CD4-positive, alpha-beta memory T cell (primary cell): ENCODE results near the gene DAGLA. TPM values are rescaled to one million over a fixed set of nuclear protein-coding genes. Genes with fewer than 3 reads are reported as not detected.

Source experiments
- CTCF ChIA-PET: fragments of 350-600 bp; sonication (Branson Sonifier 250); formaldehyde crosslinking; loops from one replicate; lab custom pipeline; 2021; ENCODE audit warnings: inconsistent platforms; ENCODE audit not compliant: partially characterized antibody; lab: Charles Lee
- POLR2A ChIA-PET: fragments of 350-600 bp; sonication (Branson Sonifier 250); formaldehyde crosslinking; loops from one replicate; lab custom pipeline; 2021; ENCODE audit not compliant: partially characterized antibody; lab: Charles Lee
- DNase-seq, 5 donors: peaks; one replicate each; pipeline versions ENCODE4 v3.0.0 to v3.0.0-alpha.2; 2020 to 2022; ENCODE audit warnings: mixed read lengths in 1 of 5
- H3K27ac ChIP-seq: one replicate; pipeline ENCODE4 v1.7.0; 2013; ENCODE audit warnings: low read depth, low read length
- H3K27me3 ChIP-seq: 2 replicates; pipeline ENCODE4 v1.7.0; 2013; ENCODE audit warnings: mild to moderate bottlenecking, low read length, moderate library complexity; ENCODE audit not compliant: insufficient read depth
- H3K36me3 ChIP-seq: 2 replicates; pipeline ENCODE4 v1.7.0; 2013; ENCODE audit warnings: mild to moderate bottlenecking, low read length, moderate library complexity; ENCODE audit not compliant: insufficient read depth
- H3K4me1 ChIP-seq: 2 replicates; pipeline ENCODE4 v1.7.0; 2013; ENCODE audit warnings: mild to moderate bottlenecking, low read length, moderate library complexity; ENCODE audit not compliant: insufficient read depth
- H3K4me3 ChIP-seq, 2 donors: one replicate each; pipeline ENCODE4 v1.7.0; 2013; ENCODE audit warnings: low read length in 2 of 2, mild to moderate bottlenecking in 1 of 2
- H3K9me3 ChIP-seq, 2 donors: one replicate each; pipeline ENCODE4 v1.7.0; 2013; ENCODE audit warnings: low read length in 2 of 2, control low read depth in 1 of 2; ENCODE audit not compliant: control insufficient read depth in 1 of 2
- H3K27ac Mint-ChIP-seq, 7 donors: one replicate each; pipeline ENCODE4 v1.8.0; 2020 to 2021; ENCODE audit warnings: mixed read lengths in 7 of 7, mild to moderate bottlenecking in 6 of 7, inconsistent platforms in 3 of 7, moderate library complexity in 3 of 7
- H3K27me3 Mint-ChIP-seq, 2 donors: one replicate each; pipeline ENCODE4 v1.8.0; 2020 to 2021; ENCODE audit warnings: mixed read lengths in 2 of 2
- H3K36me3 Mint-ChIP-seq, 2 donors: one replicate each; pipeline ENCODE4 v1.8.0; 2020 to 2021; ENCODE audit warnings: mixed read lengths in 2 of 2, inconsistent platforms in 1 of 2, mild to moderate bottlenecking in 1 of 2
- H3K4me1 Mint-ChIP-seq, 4 donors: one replicate each; pipeline ENCODE4 v1.8.0; 2020 to 2021; ENCODE audit warnings: mixed read lengths in 4 of 4, mild to moderate bottlenecking in 1 of 4
- H3K4me3 Mint-ChIP-seq, 8 donors: one replicate each; pipeline ENCODE4 v1.8.0; 2020 to 2021; ENCODE audit warnings: mixed read lengths in 8 of 8, mild to moderate bottlenecking in 7 of 8, moderate library complexity in 6 of 8, inconsistent platforms in 3 of 8
- H3K9me3 Mint-ChIP-seq, 8 donors: one replicate each; pipeline ENCODE4 v1.8.0; 2020 to 2021; ENCODE audit warnings: mixed read lengths in 8 of 8, mild to moderate bottlenecking in 5 of 8, inconsistent platforms in 3 of 8, moderate library complexity in 1 of 8
- intact Hi-C: fragments of 100-400 bp; cut with micrococcal nuclease; formaldehyde crosslinking; loops from one replicate; pipeline ENCODE4 v1.15.1; 2023
- polyA plus RNA-seq, 2 donors: library from polyadenylated mRNA; unstranded; fragments of 300-500 nt; fragmentation: Illumina TruSeq; gene quantifications; one replicate each; pipeline ENCODE4 v1.2.3, GENCODE V29; 2021
- total RNA-seq, 2 experiments: library from RNA; stranded (reverse); gene quantifications; one replicate each; pipeline ENCODE4 v1.2.3, GENCODE V29; 2021

Gene DAGLA
- total and polyA plus RNA-seq, 4 experiments from 2014 or later: 0.30 to 0.52 (median 0.44) TPM; not detected in 1

DNA sequence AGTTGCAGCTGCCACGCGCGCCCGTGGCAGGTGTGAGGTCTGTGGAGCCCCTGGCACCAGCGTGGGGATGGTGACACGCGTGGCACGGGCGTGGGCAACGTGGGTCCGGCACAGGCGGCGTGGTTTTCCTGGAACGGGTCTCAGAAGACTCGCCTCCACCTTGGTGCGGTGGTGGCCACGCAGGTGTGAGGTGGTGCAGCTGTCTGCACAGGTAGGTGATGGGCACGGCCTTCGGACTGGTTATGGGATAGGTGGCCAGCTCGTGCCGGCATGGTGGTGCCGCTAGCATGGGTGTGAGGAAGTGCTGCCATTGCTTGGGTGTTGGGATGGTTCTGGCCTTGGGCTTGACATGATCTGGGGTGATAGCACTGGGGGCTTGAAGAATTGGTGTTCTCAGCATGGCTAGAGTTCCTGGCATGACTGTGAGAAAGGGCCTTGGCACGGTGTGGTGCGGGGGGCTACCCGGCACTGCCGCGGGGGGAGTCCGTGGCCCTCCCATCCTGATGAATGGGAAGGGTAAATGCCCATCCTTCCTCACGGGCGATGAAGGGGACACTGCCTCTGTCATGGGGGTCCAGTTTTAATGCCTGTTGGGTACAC lies 531 bp downstream of the DAGLA start:
- H3K36me3 ChIP-seq: no peaks in the 10 kb centered on the region

DNA sequence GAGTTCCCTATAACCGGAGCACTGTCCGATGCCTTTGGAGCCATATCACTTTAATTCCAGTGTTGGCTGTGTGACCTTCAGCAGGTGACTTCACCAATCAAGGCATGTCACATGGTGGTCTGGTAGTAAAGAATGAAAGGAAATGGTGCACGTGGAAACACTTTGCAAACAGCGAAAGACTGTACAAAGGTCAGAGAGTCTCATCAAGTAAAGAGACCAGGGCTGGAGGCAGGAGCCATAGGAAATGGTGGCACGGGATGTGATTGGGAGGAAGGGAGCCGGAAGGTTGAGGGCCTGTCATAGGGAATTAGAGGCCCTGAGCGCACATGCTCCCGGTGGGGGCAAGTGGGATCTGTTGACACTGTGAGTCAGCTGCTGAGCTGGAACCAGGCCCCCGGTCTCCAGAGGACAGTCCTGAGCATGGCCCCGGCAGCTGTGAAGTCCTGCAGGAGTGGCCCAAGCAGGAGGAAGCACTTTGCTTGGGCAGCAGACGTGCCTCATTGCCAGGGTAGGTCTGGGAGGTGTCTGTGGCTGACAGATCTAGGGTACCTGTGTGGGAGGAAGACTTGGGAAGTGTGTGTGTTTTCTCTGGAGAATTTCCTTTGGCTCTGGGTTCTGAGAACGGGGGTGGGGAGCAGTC lies 2.0 kb downstream of the DAGLA start:
- intact Hi-C loops: no loop called here
- Mint-ChIP-seq H3K36me3 (no peaks in the 10 kb centered on the region), H3K27ac (peak overlapping the region in 4 of 7 donors; percentile 18 to 34 (median 26)), H3K9me3 (no peaks in the 10 kb centered on the region), H3K4me3 (peak overlapping the region in 5 of 8 donors; percentile 1 to 60 (median 18)), H3K4me1 (peaks cover 0 to 23% (median 13%) of the 10 kb centered on the region in 4 donors), H3K27me3 (peaks cover 4 to 9% of the 10 kb centered on the region in 2 donors)
- no peaks in the 10 kb centered on the region for H3K36me3 ChIP-seq
- CTCF ChIA-PET: interaction anchor here (0.9 to 4.4 kb wide), 3 partner anchors 13 to 60 kb away, joined by 3 to 64 read pairs (median 4); no protein-coding TSS in a partner anchor
- peaks cover 36% of the 10 kb centered on the region for H3K4me1 ChIP-seq
- H3K4me3 ChIP-seq: no peak overlapping the region
- DNase-seq: no peak
- H3K27me3 ChIP-seq: no peaks in the 10 kb centered on the region
- H3K9me3 ChIP-seq: no peaks in the 10 kb centered on the region
- no peak overlapping the region for H3K27ac ChIP-seq
- POLR2A ChIA-PET: no interaction called here

More for the DNA sequence above, 531 bp downstream of the DAGLA start:
- H3K27ac Mint-ChIP-seq: peak overlapping the region in 6 of 7 donors; percentile 28 to 91 (median 51)
- intact Hi-C loops: loop anchor here (1.0 kb wide), 2 partner anchors 53 to 112 kb away; partner anchors contain the start of genes FEN1 and TMEM258
- no peaks in the 10 kb centered on the region for H3K9me3 Mint-ChIP-seq
- Histone ChIP-seq H3K27me3 (no peaks in the 10 kb centered on the region), H3K9me3 (no peaks in the 10 kb centered on the region), H3K4me1 (peaks cover 28% of the 10 kb centered on the region), H3K4me3 (peak overlapping the region in 1 of 2 donors; percentile 19), H3K27ac (no peak overlapping the region)
- DNase-seq: no peak
- H3K4me3 Mint-ChIP-seq: peak overlapping the region in 7 of 8 donors; percentile 60 to 83 (median 75)
- H3K27me3 Mint-ChIP-seq: peaks cover 5 to 10% of the 10 kb centered on the region in 2 donors
- H3K36me3 Mint-ChIP-seq: no peaks in the 10 kb centered on the region
- ChIA-PET POLR2A (interaction anchor here (1.3 kb wide), 1 partner anchor 53 kb away, joined by 6 read pairs; no protein-coding TSS in a partner anchor), CTCF (interaction anchor here (1.1 to 4.4 kb wide), 3 partner anchors 9 to 53 kb away, joined by 3 to 64 read pairs (median 5); no protein-coding TSS in a partner anchor)
- peaks cover 0 to 21% (median 10%) of the 10 kb centered on the region in 4 donors for H3K4me1 Mint-ChIP-seq

DNA sequence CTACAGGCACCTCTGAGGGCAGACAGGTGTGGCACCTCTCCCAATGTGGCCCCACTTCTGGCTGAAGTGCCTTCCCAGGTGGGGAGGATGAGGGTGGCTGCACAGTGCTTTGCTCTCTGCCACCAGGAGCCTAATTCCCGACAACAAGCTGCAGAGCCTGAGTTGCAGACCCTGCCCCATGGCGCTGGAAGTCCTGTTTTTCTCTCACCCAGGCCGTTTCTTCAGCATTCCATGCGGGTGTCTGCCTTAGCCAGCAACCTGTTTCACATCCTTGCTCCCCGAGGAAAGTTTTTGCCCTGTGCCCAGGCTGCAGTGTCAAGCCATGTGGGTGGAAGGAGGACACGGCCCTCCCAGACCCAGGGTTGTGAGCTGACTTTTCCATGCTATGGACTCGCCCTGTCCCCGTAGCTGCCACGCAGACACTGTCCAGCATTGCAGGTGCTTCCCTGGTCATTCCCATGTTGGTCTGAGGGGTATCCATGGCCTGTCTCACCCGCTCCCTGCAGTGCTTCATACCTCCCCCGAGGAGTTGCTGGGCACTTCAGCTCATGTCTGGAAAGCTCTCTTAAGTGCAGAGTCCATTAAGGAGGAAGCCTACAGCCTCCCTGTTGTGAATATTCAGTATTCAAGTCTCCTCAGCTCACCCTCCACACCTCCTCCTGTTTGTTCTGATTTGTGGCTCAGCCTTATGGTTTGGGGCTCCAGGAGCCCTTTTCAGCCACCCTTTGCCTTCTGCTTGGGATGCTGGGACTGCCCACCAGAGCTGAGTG lies 2.9 kb downstream of the DAGLA start:
- Mint-ChIP-seq H3K36me3 (no peaks in the 10 kb centered on the region), H3K27me3 (peaks cover under 1 to 8% of the 10 kb centered on the region in 2 donors), H3K4me3 (no peak overlapping the region), H3K27ac (no peak overlapping the region), H3K4me1 (peaks cover 0 to 23% (median 14%) of the 10 kb centered on the region in 4 donors), H3K9me3 (no peaks in the 10 kb centered on the region)
- Histone ChIP-seq H3K36me3 (no peaks in the 10 kb centered on the region), H3K27me3 (no peaks in the 10 kb centered on the region), H3K4me1 (peaks cover 36% of the 10 kb centered on the region), H3K4me3 (no peak overlapping the region), H3K27ac (no peak overlapping the region), H3K9me3 (no peaks in the 10 kb centered on the region)
- no peak for DNase-seq
- intact Hi-C loops: no loop called here
- POLR2A ChIA-PET: interaction anchor here (1.4 to 2.5 kb wide), 2 partner anchors 14 to 50 kb away, joined by 5 to 14 read pairs; no protein-coding TSS in a partner anchor
- CTCF ChIA-PET: interaction anchor here (0.8 to 4.4 kb wide), 5 partner anchors 12 to 114 kb away, joined by 3 to 64 read pairs (median 3); no protein-coding TSS in a partner anchor

DNA sequence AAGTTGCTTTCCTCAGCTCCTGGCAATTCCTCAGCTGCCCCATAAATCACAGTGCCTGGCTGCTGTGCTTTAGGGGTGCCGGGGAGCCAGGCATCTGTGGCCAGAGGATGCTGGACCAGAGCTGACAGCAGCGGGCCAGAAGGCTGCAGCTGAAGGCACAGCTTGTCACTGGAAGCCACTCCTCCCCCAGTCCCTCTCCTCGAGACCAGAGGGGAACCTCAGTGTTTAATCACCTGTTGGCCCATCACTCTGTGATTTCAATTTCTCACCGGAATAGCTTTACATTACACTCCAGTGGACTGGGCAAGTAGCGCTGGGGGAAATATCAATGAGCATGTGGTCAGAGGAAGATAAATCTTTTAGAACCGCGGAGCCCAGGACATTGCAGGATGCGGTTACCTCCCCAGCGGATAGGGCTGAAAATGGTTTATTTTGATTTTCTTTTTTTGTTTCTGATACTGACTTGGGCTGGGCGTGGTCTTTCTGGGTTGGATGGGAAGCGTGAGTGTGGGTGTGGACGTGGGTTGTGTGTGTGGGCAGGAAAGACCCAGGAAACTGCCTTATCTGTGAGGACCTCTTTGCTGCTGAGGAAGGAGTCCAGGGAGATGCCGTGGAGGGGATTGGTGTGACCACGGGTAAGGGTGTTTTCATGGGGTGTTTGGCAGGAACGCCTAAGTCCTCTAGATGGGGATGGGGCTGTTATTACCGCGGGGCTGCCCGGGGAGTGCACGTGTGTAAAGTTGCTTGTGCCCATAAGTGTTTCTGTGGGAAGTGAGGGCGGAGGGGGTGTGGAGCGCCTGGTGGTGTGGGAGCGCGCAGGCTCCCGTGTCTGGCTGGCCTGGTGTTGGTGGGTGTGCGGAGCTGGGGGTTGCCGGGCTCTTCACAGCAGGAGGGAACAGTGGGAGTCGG lies 4.0 kb downstream of the DAGLA start:
- Histone ChIP-seq H3K27ac (no peak overlapping the region), H3K27me3 (no peaks in the 10 kb centered on the region), H3K9me3 (no peaks in the 10 kb centered on the region), H3K4me3 (peak overlapping the region; percentile 13 to 19), H3K4me1 (peaks cover 36% of the 10 kb centered on the region), H3K36me3 (no peaks in the 10 kb centered on the region)
- Mint-ChIP-seq H3K27ac (no peak overlapping the region), H3K4me1 (peaks cover 0 to 23% (median 14%) of the 10 kb centered on the region in 4 donors), H3K9me3 (no peaks in the 10 kb centered on the region), H3K36me3 (no peaks in the 10 kb centered on the region), H3K4me3 (no peak overlapping the region), H3K27me3 (peaks cover 0 to 5% of the 10 kb centered on the region in 2 donors)
- intact Hi-C loops: loop anchor here (1.0 kb wide), 2 partner anchors 12 to 49 kb away; no protein-coding TSS in a partner anchor
- CTCF ChIA-PET: interaction anchor here (0.8 to 4.4 kb wide), 8 partner anchors 11 to 113 kb away, joined by 3 to 64 read pairs (median 4); no protein-coding TSS in a partner anchor
- POLR2A ChIA-PET: interaction anchor here (0.5 to 2.5 kb wide), 6 partner anchors 11 to 642 kb away, joined by 3 to 14 read pairs (median 4); no protein-coding TSS in a partner anchor
- DNase-seq: peak; percentile 60 to 73 (median 63)

DNA sequence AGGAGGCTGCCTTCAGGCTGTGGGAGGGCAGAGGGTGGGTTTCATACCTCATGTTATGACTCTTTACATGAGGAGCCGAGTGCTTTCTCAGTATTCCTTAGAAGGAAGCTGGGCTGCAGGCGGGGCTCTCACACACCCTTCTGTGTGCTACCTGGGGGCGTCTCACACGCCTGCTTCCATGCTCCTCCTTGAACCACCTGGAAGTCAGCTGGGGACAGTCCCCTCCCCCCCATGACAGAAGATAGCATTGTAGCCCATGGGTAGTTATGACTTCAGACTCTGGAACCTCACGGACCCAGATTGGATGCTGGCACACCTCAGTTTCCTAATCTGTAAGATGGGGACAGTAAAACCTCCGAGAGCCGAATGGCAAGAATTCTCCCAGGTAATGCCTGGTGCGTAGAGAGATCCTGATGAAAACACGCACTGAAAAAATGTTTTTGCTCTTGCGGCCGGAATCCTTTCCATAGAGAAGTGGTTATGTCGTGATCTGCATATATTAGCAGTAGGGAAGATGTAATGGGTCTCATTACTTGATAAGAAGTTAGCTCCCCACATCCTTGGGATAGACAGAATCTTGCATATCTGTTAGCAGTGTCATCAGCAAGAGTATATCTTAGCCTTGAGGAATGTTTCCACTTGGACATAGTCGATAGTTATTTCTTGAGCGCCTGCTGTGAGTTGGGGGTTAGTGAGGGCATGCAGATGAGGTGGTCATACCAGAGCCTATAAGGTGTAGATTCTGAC lies 4.9 kb downstream of the DAGLA start:
- Mint-ChIP-seq H3K9me3 (no peaks in the 10 kb centered on the region), H3K27ac (peak overlapping the region in 4 of 7 donors; percentile 7 to 73 (median 29))
- no peak overlapping the region for H3K27ac ChIP-seq

More for the DNA sequence above, 4.9 kb downstream of the DAGLA start:
- H3K9me3 ChIP-seq: no peaks in the 10 kb centered on the region
- no peak for DNase-seq
- POLR2A ChIA-PET: interaction anchor here (1.9 to 2.5 kb wide), 2 partner anchors 10 to 48 kb away, joined by 8 to 14 read pairs; no protein-coding TSS in a partner anchor
- H3K36me3 Mint-ChIP-seq: no peaks in the 10 kb centered on the region
- peak overlapping the region; percentile 13 to 19 for H3K4me3 ChIP-seq
- CTCF ChIA-PET: interaction anchor here (1.0 to 2.0 kb wide), 4 partner anchors 10 to 64 kb away, joined by 3 to 9 read pairs (median 6); no protein-coding TSS in a partner anchor
- H3K4me1 ChIP-seq: peaks cover 36% of the 10 kb centered on the region
- intact Hi-C loops: loop anchor here (1.0 kb wide), 2 partner anchors 11 to 48 kb away; no protein-coding TSS in a partner anchor
- H3K4me3 Mint-ChIP-seq: peak overlapping the region in 3 of 8 donors; percentile 17 to 37 (median 21)
- H3K27me3 Mint-ChIP-seq: peaks cover 0 to 5% of the 10 kb centered on the region in 2 donors
- peaks cover 0 to 23% (median 14%) of the 10 kb centered on the region in 4 donors for H3K4me1 Mint-ChIP-seq
- no peaks in the 10 kb centered on the region for H3K36me3 ChIP-seq
- H3K27me3 ChIP-seq: no peaks in the 10 kb centered on the region
